Measurements from ENCODE around the gene CEACAM4.
"Not testable (repeated sequence)": the region's sequence is repeated elsewhere in the genome, so short reads cannot be mapped to it uniquely, and the experiment has no call there.

Gene CEACAM4

DNA sequence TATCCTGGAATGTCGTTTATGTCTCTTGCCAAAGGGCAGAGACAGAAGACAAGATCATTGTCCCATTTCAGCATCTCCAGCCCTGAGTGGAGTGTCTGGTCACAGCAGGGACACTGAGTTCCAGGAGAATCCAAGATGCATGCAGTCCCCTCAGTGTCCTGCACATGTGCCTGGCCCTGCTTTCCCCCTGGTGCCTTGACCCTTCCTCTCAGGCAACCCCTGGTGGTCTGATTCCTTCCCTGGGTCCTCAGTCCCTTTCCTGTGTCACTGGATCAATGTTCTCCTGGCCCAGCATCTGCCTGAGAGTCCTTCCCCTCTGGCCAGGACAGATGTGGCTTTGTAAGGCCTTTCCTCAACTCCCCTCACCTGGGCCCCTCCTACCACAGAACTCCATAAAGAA lies 41.9 kb downstream of the CEACAM4 start:
- no peak for DNase-seq (ENCODE audit: low read depth in 2 of 2)

DNA sequence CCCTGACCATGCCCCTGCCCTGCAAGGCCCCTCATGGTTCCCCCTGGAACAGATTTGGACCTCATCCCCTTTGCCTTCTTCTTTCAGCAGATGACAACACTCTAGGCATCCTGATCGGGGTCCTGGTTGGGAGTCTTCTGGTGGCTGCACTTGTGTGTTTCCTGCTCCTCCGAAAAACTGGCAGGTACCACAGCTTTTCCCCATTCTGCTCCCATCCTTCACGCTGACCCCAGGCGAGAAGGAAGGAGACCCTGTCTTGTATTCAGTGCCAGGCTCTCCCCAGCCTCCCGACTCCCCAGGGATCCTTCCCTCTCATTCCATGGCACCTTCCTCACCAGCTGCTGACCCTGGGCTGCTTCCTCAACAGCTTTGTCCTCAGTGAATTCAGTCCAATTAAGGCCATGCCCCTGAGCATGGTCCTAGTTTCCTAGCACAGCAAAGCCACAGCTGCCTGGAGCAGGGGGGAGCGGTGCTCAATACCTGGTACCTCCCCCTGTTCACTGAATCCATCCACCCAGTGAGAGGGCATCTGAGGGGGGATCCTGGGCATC lies 42.5 kb downstream of the CEACAM4 start:
- no peak for DNase-seq (ENCODE audit: low read depth in 2 of 2)

DNA sequence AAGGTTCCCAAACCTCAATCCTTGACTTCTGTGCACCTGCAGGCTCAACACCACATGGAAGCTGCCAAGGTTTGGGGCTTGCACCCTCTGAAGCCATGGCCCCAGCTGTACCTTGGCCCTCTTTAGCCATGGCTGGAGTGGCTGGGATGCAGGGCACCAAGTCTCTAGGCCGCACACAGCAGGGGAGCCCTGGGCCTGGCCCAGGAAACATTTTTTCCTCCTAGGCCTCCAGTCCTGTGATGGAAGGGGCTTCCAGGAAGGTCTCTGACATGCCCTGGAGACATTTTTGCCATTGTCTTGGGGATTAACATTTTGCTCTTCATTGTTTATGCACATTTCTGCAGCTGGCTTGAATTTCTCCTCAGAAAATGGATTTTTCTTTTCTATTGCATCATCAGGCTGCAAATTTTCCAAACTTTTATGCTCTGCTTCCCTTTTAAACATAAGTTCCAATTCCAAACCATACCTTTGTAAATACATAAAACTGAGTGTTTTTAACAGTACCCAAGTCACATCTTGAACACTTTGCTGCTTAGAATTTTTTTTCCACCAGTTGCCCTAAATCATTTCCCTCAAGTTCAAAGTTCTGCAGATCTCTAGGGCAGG lies 44.2 kb downstream of the CEACAM4 start:
- DNase-seq (ENCODE audit: low read depth in 2 of 2), result not testable (repeated sequence)

DNA sequence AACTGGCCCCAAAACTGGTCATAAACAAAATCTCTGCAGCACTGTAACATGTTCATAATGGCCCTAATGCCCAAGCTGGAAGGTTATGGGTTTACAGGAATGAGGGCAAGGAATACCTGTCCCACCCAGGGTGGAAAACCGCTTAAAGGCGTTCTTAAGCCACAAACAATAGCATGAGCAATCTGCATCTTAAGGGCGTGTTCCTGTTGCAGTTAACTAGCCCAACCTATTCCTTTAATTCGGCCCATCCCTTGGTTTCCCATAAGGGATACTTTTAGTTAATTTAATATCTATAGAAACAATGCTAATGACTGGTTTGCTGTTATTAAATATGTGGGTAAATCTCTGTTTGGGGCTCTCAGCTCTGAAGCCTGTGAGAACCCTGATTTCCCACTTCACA lies 45.8 kb downstream of the CEACAM4 start:
- not testable (repeated sequence) for DNase-seq (ENCODE audit: low read depth in 2 of 2)

DNA sequence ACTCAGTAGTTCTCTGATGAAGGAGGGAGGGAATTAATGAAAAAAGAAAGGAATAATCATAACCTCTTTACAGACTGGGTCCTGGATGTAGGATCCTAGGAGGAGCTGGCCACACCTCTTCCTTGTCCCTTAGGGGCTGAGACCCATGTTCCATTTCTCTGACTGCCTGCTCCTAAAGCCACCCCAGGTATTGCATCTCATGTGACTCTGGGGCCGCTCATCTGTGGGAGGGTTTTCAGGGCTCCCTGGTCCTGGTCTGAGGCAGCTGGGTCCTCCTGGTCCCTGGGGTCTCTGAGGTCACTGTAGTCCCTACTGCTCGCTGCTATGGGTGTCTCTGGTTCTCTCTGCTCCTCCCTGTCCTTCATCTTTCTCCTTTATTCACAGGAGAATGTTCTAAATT lies 48.0 kb downstream of the CEACAM4 start:
- no peak for DNase-seq (ENCODE audit: low read depth in 2 of 2)

DNA sequence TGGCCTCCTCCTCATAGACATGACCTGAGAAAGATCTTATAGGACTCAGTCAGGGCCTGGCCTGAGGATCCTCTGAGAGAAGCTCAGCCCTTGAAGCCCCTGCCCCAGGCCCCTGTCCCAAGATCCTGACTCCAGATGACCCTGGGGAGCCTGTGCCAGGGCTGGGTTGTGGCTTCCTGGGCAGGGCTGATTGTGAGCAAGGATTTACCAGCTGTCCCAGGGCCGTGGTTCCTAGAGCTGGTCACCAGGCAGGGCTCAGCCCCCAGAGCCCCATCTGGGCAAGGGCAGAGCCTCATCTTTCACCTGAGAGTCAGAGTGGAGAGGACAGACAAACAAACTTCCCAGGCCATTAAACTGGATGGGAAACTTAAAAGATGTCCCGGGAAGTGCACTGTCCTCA lies 49.0 kb downstream of the CEACAM4 start:
- no peak for DNase-seq (ENCODE audit: low read depth in 2 of 2)

DNA sequence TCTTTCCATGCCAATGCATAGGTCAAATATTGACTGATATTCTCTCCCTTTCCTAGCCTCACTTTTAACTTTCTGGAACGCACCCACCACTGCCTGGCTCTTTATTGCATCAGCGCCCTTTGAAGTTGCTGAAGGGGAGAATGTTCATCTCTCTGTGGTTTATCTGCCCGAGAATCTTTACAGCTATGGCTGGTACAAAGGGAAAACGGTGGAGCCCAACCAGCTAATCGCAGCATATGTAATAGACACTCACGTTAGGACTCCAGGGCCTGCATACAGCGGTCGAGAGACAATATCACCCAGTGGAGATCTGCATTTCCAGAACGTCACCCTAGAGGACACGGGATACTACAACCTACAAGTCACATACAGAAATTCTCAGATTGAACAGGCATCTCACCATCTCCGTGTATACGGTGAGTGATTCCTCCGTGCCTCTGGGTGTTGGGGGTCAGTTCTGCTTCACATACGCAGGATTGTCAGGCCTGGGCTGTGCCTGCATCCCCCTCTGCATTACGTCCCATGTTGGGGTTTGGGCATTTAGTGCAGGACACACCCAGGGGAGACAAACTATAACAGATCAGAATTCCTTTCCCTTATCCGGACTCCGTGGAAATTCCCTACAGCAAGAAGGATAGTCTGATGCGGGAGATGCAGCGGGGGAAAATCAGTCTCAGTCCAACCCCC lies 49.6 kb downstream of the CEACAM4 start:
- DNase-seq (ENCODE audit: low read depth in 2 of 2), result no peak

DNA sequence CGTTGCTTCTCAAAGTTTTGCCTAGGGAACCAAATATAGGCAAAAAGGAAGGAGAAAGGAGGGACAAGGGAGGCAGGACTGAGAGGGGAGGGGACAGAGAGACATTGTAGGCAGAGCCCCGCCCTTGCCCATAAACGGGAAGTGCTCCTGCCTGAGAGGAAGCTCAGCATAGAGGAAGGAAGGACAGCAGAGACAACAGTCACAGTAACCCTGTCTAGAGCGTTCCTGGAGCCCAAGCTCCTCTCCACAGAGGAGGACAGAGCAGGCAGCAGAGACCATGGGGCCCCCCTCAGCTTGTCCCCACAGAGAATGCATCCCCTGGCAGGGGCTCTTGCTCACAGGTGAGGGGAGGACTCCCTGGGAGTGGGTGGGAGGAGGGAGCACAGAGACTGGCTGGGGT lies 50.9 kb downstream of the CEACAM4 start, which contains the start of gene CEACAM21:
TSS of gene CEACAM21 (plus strand) at position 169 of the 400 bp plus-strand sequence. CDS start at position 278, 109 bp downstream.
- DNase-seq (ENCODE audit: low read depth in 2 of 2), result peak in 1 of 2 donors; percentile 46

DNA sequence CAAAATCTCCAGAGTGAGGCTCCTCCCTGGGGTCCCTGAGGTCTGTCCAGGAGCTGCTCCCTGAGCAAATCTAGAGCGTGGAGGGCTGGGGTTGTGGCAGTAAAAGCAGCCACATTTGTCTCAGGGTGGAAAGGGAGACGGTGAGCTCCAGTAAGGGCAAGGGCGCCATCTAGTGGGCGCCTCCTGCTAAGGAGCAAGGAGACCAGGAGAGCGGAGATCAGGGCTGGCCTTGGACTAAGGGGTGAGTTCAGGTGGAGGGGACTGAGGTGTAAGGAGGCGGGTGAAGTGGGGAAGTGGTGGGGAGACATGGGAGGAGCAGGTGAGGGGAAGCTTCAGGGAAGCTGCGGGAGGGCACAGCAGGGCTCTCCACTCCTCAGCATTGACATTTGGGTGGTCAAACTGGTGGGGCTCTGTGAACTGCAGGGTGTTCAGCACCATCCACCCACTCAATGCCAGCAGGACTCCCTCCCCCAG lies 56.2 kb downstream of the CEACAM4 start:
- peak; percentile 83 to 84 for DNase-seq (ENCODE audit: low read depth in 2 of 2)

DNA sequence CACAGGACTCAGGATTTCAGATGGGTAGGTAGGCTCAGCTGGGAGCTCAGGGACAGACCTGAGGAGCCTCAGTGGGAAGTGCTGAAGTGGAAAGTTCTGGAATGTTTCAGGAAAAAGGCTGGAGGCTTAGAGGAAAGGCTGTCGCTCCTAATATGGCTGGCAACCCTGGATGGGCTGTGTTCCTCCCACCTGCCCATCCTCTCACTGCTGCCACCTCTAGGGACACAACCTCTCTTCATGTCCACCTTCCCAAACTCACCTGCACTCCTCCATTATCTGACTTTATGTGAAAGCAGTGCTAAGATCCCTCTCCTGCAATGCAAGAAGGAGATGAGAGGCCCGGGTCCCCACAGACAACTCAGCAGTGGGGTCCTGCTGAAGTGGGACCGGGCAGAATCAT lies 56.7 kb downstream of the CEACAM4 start:
- DNase-seq (ENCODE audit: low read depth in 2 of 2), result no peak

DNA sequence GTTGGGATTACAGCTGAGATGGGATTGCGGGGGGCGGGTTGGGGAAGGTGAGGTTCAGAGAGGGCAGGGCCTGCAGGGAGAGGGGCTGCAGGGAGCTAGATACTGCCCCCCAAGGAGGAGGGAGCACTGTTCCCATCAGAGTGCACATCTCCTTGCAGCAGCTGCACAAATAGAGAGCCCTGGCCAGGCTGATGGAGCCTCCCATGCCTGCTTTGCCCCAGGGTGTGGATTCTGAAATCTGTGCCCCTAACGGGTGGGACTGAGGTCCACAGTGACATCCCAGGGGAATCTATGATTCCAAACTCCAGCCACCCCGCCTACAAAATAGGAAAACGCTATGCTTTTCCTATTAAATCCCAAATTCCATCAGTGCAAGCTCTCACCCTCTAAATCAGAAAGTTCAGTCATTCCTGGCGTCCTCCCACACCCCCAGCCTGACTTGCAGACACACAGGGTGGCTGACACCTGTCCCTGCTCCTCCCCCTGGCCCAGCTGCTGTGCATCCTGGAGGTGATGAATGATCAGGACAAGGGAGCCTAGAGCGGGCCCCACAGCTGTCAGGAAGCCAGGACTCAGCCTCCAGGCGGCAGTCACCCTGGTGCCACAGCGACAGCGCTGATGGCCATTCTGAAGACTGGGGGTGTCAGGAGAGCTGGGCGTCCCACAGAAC lies 57.3 kb downstream of the CEACAM4 start:
- DNase-seq (ENCODE audit: low read depth in 2 of 2), result no peak
